ENCODE data around the gene OR10H2.
"Not testable (repeated sequence)": the region's sequence is repeated elsewhere in the genome, so short reads cannot be mapped to it uniquely, and the experiment has no call there.

The OR10H2 gene, protein sequence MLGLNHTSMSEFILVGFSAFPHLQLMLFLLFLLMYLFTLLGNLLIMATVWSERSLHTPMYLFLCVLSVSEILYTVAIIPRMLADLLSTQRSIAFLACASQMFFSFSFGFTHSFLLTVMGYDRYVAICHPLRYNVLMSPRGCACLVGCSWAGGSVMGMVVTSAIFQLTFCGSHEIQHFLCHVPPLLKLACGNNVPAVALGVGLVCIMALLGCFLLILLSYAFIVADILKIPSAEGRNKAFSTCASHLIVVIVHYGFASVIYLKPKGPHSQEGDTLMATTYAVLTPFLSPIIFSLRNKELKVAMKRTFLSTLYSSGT

GRCh38 chr19:15727724-15728123 lies at the start of gene OR10H2:
Gene OR10H2 (plus strand): TSS chr19:15728024. CDS start chr19:15728044, 20 bp downstream.
- no peak for DNase-seq (ENCODE audit: low read depth in 2 of 2)

DNA sequence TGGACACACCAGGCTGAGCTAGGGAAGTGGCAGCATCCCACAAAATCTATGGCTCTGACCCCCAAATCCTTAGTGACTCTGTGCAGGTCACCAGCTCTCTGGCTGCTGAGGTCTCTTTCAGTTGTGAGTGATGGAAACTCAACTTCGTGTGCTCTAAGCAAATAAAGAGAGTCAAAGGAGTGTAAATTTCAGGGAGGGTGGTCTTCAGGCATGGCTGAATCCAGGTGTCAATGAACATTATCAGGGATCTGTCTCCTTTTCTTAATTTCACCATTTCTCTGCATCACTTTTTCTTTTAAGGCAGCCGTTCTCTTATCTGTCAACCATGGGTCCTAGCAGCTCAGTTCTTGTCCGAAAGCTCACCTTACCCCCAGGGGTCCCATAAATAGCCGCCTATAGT lies 48.7 kb upstream of the OR10H2 start:
- no peak for DNase-seq (ENCODE audit: low read depth in 2 of 2)

DNA sequence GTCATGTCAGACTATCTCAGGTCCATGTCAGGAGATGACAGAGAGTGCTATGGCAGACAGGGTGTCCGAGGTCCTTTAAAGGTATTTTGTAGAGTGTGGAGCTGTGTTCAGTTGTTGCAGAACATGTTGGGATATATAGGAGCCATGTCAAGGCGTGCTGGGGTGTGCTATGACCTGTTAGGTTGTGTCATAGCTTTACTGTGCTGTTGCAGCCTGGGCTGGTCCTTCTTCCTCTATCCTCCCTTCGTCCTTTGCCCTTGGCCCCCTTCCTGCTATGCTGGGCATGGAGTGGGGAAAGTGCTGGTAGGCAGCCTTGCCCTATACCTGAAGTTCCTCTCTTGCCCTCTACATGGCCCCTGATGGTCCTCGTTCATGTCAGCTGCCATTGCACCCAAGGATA lies 48.0 kb upstream of the OR10H2 start:
- DNase-seq (ENCODE audit: low read depth in 2 of 2), result not testable (repeated sequence)

DNA sequence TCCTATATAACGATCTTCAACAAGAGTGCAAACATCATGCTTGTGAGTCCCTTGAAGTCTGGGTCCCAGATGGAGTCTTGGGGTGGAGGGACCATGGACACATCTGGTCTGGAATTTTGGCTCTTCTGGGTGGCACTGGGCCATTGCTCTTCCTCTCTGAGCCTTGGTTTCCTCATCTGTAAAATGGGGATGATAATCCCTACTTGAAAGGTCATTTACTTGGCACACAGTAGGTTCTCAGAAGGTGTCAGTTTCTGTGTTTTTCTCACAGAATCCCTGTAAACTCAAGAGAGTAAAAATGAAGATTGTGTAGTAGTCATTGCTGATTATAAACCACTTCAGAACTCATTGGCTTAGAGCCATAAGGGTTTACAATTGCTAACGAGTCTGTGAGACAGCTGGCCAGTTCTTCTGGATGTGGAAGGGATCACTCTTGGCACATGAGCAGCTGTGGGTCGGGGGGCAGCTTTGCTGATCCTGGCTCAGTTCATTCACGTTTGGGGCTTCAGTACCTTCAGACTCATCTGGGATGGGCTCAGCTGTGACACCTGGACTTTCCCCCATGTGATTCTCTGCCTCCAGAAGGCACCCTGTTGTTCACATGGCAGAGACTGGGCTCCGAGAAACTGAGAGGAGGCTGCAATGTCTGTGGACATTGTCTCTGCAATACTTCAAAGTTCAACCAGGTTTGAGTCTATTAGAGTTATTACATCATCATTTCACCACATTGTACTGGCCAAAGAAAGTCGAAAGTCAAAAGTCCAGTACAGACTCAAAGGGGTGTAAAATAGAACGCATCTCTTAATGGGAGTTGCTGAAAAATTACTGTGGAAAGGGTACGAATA lies 47.1 kb upstream of the OR10H2 start:
- DNase-seq (ENCODE audit: low read depth in 2 of 2), result no peak

- DNase-seq (ENCODE audit: low read depth in 2 of 2), result no peak
Measured at GRCh38 chr19:15683411-15683810, 44.4 kb upstream of the OR10H2 start.

- DNase-seq (ENCODE audit: low read depth in 2 of 2), result no peak
Measured at GRCh38 chr19:15684828-15685227, 43.0 kb upstream of the OR10H2 start.

- no peak for DNase-seq (ENCODE audit: low read depth in 2 of 2)
Measured at GRCh38 chr19:15696654-15697194, 31.1 kb upstream of the OR10H2 start.

DNA sequence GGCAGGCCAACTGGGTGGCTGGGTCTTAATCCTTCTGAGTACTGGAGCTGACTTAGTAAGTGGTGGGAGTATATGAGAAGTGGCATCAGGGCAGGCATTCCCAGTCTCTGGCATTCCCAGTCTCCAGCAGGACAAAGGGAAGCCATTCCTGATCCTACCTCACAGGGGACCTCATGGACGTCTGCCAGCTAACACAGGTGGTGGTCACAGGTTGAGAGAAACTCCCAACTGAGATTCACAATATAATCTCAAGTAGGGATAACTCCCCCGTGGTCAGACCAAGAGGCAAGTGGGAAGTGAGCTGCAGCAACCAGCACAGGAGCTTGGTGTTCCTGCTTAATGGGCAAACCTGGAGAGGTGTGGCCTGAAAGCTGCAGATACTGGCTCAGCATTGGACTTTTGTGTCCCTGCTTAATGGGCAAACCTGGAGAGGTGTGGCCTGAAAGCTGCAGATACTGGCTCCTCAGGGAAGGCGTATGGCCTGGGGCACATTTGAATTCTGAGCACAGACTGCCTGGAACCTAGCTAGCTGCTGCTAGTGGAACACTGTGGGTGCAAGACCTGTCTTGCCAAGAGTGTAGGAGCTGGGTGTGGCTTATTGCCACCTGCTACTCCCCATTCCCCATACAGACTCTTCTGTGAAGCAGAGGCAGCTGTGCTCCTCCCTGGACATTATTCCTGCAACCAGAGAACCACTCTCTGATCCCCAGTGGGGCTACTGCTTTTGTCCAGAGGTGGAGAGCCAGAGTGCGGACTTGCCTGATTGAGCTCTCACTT lies 25.9 kb upstream of the OR10H2 start:
- no peak for DNase-seq (ENCODE audit: low read depth in 2 of 2)

DNA sequence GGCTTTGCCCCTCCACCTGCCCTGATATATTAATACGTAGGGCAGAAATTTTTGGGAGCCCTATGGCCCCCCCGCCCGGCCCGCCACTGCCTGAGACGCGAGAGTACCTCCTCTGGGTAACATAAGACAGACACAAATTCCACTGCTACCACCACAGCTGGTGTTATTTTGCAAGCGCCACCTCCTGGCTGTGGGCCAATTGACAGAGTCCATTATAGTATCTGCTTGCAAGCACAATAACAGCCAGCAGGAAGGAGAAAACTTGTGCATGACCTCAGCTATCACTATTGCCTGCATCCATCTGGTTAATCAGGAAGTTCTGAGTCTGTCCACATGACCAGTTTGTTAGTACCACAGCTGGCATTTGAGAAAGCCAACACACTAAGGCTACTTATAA lies 25.3 kb upstream of the OR10H2 start:
- DNase-seq (ENCODE audit: low read depth in 2 of 2), result no peak

GRCh38 chr19:15714638-15715037 lies 13.2 kb upstream of the OR10H2 start:
- DNase-seq (ENCODE audit: low read depth in 2 of 2), result no peak

DNA sequence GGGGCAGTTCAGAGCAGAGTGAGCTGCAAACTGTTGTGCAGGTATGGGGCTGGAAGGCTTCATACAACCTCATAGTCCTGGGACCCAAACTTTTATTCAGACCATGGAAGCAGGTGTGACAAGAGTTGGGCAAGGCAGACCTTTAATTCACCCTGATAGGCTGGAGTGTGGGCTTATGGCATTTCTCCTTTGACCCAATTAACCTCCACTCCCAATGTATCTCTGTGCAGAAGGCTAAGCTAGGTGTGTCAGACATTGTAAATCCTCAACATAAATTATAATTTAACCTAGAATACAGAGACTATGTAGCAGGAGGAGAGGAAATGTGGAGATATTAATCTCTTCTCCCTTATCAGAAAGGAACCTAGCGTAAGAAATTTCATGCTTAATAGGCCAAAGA lies 12.2 kb upstream of the OR10H2 start:
- no peak for DNase-seq (ENCODE audit: low read depth in 2 of 2)

DNA sequence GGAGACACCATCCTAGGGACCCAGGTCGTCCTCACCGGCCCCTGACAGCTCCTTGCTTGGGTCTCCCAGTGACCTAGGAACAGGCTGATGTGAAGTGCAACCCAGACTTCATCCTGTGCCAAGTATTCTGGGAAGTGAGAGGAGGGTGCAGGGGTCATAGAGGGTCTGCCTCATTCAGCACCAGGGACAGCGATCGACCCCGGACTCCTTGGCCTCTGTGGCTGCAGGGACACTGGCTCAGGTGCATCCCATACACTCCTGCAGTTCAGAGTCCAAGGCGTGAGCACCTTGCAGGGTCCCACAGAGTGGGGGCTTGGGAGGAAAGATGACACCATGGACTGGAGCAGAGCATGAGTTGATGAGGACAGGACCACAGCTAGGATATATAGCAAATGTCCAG lies 10.0 kb upstream of the OR10H2 start:
- no peak for DNase-seq (ENCODE audit: low read depth in 2 of 2)

GRCh38 chr19:15721268-15721667 lies 6.6 kb upstream of the OR10H2 start:
- no peak for DNase-seq (ENCODE audit: low read depth in 2 of 2)

GRCh38 chr19:15722956-15723355 lies 4.9 kb upstream of the OR10H2 start:
- no peak for DNase-seq (ENCODE audit: low read depth in 2 of 2)

- no peak for DNase-seq (ENCODE audit: low read depth in 2 of 2)
Measured at GRCh38 chr19:15730538-15730937, 2.7 kb downstream of the OR10H2 start.

DNA sequence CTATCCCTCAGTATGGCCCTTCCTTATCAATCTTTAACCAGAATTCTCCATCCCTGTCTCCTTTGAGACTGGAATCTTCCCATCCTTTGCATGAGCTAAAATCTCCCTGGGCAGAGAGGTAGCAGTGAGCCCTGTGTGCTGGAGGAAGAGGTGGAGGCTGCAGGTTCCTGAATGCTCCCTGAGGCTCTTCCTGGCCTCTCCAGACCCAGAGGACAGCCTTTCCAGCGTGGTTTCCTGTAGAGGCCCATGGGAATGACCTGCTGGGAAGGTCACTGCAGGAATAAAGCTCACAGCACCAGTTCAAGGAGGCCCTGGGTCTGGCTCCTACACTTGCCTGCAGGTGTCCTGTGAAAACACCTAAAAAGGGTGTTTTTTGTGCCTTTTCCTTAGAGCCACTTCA lies 4.6 kb downstream of the OR10H2 start:
- no peak for DNase-seq (ENCODE audit: low read depth in 2 of 2)

DNA sequence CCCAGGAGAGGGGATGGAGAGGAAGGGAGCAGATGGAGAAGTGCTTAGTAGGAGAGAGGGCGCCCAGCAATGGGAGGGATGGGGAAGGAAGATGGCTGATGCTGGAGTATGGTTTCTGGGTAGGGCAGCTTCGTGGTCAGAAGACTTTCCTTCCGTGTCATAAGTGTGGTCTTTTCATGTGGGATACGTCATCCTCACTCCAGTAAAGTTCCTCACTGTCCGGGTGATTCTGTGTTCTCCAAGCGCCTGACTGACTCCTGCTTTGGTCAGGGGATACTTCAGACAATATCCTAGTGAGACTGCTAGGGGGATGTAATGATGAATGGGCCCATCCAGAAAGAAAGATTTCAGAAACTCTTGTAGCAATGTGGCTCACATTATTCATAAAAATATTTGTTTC lies 6.1 kb downstream of the OR10H2 start:
- no peak for DNase-seq (ENCODE audit: low read depth in 2 of 2)

DNA sequence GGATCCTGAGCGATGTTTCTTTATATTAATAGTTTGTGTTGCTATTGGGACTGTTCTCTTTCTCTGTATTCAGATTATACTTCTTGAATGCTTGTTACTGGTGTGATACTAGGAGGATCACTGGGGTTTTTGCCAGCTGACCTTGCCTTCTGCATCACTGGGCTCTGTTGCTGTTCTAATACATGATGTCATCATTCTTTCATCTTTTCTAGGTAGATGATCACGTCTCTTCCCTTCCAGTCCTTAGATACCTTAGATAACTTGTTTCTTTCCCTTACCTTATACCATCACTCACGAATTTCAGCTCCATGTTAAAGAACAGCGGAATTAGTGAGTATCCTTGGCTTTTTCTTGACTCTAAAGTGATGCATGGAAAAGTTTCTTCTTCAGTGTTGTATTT lies 9.9 kb downstream of the OR10H2 start, which contains the start of gene OR10H3:
OR10H3 (plus strand) TSS at position 264 of the 400 bp plus-strand sequence. CDS start 3,408 bp downstream, outside the sequence.
- no peak for DNase-seq (ENCODE audit: low read depth in 2 of 2)

GRCh38 chr19:15740785-15741184 lies 13.0 kb downstream of the OR10H2 start:
- DNase-seq (ENCODE audit: low read depth in 2 of 2), result no peak

DNA sequence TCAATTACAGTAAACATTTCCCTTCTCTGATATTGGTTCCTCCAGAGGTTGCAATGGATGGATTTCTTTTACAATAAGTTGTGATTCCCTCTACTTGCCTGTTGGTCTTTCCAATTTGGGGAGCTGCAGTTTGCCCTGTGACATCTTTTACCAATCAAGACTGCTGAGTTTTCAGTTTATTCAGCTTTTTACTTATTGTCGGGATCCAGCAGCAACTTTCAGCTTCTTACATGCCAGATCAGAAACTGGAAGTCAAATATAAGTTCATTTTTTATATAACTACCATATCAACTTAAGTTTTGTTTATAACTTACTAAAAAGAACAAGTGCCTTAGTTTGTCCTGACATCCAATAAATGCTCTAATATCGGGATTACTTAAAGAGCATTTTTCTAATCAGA lies 20.4 kb downstream of the OR10H2 start:
- no peak for DNase-seq (ENCODE audit: low read depth in 2 of 2)

GRCh38 chr19:15758379-15758778 lies 30.6 kb downstream of the OR10H2 start:
- no peak for DNase-seq (ENCODE audit: low read depth in 2 of 2)

DNA sequence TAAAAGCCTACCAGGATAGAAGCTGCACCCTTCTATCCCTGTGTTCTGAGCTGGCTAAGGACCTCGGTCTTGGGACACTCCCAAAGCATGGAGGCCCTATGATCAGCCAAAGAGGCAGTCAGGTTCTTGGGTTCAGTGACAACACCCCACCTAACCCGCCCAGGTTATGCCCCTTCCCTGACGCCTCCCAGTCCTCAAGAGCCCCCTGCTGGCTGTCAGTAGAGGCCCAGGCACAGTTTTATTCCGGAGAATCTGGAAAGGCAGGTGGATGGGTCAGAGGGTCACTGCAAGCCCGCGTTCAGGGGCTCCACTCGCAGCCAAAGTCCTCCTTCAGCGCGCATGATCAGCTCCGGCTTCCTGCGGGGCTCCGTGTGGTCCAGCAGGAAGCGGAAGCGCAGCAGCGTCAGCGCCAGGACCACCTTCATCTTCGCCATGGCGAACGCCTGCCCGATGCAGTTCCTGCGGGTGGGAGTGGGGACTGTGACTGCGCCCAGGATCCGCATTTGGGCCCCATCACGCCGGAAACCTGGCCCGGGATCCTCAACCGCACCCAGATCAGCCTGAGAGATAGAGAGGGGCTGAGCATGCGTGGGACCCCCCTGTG lies 32.2 kb downstream of the OR10H2 start:
- DNase-seq (ENCODE audit: low read depth in 2 of 2), result no peak
